ENCODE results near the gene LRRIQ3. TPM values are rescaled to one million over a fixed set of nuclear protein-coding genes. Genes with fewer than 3 reads are reported as not detected.

Gene LRRIQ3
- total and polyA plus RNA-seq, 9 of the 15 experiments (the other 6 are each of a cell fraction or from before 2014, with no cell fraction given) = 0.27 to 2.8 (median 1.7) TPM

GRCh38 chr1:74237787-74238186 is 39.8 kb upstream of the LRRIQ3 start (continued):
- TF ChIP-seq, protein P1, sequence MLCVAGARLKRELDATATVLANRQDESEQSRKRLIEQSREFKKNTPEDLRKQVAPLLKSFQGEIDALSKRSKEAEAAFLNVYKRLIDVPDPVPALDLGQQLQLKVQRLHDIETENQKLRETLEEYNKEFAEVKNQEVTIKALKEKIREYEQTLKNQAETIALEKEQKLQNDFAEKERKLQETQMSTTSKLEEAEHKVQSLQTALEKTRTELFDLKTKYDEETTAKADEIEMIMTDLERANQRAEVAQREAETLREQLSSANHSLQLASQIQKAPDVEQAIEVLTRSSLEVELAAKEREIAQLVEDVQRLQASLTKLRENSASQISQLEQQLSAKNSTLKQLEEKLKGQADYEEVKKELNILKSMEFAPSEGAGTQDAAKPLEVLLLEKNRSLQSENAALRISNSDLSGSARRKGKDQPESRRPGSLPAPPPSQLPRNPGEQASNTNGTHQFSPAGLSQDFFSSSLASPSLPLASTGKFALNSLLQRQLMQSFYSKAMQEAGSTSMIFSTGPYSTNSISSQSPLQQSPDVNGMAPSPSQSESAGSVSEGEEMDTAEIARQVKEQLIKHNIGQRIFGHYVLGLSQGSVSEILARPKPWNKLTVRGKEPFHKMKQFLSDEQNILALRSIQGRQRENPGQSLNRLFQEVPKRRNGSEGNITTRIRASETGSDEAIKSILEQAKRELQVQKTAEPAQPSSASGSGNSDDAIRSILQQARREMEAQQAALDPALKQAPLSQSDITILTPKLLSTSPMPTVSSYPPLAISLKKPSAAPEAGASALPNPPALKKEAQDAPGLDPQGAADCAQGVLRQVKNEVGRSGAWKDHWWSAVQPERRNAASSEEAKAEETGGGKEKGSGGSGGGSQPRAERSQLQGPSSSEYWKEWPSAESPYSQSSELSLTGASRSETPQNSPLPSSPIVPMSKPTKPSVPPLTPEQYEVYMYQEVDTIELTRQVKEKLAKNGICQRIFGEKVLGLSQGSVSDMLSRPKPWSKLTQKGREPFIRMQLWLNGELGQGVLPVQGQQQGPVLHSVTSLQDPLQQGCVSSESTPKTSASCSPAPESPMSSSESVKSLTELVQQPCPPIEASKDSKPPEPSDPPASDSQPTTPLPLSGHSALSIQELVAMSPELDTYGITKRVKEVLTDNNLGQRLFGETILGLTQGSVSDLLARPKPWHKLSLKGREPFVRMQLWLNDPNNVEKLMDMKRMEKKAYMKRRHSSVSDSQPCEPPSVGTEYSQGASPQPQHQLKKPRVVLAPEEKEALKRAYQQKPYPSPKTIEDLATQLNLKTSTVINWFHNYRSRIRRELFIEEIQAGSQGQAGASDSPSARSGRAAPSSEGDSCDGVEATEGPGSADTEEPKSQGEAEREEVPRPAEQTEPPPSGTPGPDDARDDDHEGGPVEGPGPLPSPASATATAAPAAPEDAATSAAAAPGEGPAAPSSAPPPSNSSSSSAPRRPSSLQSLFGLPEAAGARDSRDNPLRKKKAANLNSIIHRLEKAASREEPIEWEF (CRISPR knock-in tag; IDR thresholded peaks at IDR 0.05) = no peak
- no peak for TF ChIP-seq GTF2F1 (IDR thresholded peaks at IDR 0.05; ENCODE audit: low read depth, low read length)

DNA sequence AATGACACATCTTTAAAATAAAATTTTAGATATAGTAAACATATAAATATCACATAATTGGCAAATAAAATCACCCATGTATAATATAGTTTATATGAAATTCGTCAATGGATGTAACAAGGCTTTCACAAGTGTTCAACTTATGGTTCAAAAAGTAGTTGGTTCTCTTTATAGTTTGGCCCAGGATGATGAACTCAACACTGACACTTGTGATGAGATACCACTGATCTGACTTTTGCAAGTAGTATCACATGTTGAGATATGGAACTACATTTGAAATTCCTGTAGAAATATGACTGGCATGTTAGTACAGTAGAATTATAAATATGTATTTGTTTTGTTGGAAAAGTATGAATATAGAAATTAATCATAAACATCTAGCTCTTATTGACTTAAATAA is 39.1 kb upstream of the LRRIQ3 start:
- no peak overlapping the region for H3K27ac ChIP-seq (ENCODE audit: extremely low read depth, low read depth, low read length)
- ATAC-seq (no peak), DNase-seq (ENCODE audit: extremely low read depth in 1 of 4, low spot score in 3 of 4) (no peak), FAIRE-seq (no peak)
- no peaks in the 10 kb centered on the region for H3K9me3 ChIP-seq (replicated peaks; ENCODE audit: control insufficient read depth, insufficient read depth, low read depth, low read length)
- no peak overlapping the region for H3K4me2 ChIP-seq (ENCODE audit: insufficient read depth, low read length)
- CTCF ChIA-PET (ENCODE audit: low intra/inter-chr PET ratio) = no interaction called here
- WGBS (ENCODE audit: insufficient coverage, low coverage, missing lambda C conversion rate) = 0% methylated on average over 1 of the region's 1 CpG
- H3K9ac ChIP-seq (ENCODE audit: insufficient read depth in 1 of 2, low read depth in 2 of 2, low read length in 2 of 2) = no peak overlapping the region
- no peaks in the 10 kb centered on the region for H3K4me1 ChIP-seq (replicated peaks in 1 of 2; ENCODE audit: control insufficient read depth in 2 of 2, insufficient read depth in 2 of 2, low read length in 2 of 2)
- no peaks in the 10 kb centered on the region for H4K20me1 ChIP-seq (replicated peaks; ENCODE audit: control insufficient read depth, insufficient read depth, low read length)
- H3K27me3 ChIP-seq (ENCODE audit: control insufficient read depth in 2 of 2, insufficient read depth in 2 of 2, low read length in 2 of 2) = no peaks in the 10 kb centered on the region
- in situ Hi-C loops (cut with MboI) = no loop called here
- H2AFZ ChIP-seq (ENCODE audit: low read depth, low read length) = no peak overlapping the region
- H3K4me3 ChIP-seq = no peak overlapping the region
- H3K79me2 ChIP-seq (ENCODE audit: control insufficient read depth, insufficient read depth, low read length) = no peaks in the 10 kb centered on the region
- no peaks in the 10 kb centered on the region for H3K36me3 ChIP-seq (ENCODE audit: control insufficient read depth, insufficient read depth, low read length)
- no TSS peak for BruUV-seq (replicated peaks)
- intact Hi-C loops (cut with micrococcal nuclease) = no loop called here
- POLR2A ChIA-PET = interaction anchor here (0.6 kb wide), 1 partner anchor 402 kb away, joined by 3 read pairs; no protein-coding TSS in a partner anchor
- no peaks in the 10 kb centered on the region for H3K9me1 ChIP-seq (ENCODE audit: control insufficient read depth, insufficient read depth, low read length)
- no peak for TF ChIP-seq XRCC3 (IDR thresholded peaks at IDR 0.05)
- TF ChIP-seq PHB2 (IDR thresholded peaks at IDR 0.05; ENCODE audit: low read depth) = no peak
- TF ChIP-seq ELF1 (tag; IDR thresholded peaks at IDR 0.05) = no peak
- TF ChIP-seq SIN3A (IDR thresholded peaks at IDR 0.05; ENCODE audit: borderline replicate concordance in 2 of 2, control insufficient read depth in 1 of 2, low read depth in 2 of 2, low read length in 2 of 2) = no peak
- no peak for TF ChIP-seq CREB3L1 (IDR thresholded peaks at IDR 0.05; ENCODE audit: borderline replicate concordance, low read depth)
- TF ChIP-seq, protein P2, sequence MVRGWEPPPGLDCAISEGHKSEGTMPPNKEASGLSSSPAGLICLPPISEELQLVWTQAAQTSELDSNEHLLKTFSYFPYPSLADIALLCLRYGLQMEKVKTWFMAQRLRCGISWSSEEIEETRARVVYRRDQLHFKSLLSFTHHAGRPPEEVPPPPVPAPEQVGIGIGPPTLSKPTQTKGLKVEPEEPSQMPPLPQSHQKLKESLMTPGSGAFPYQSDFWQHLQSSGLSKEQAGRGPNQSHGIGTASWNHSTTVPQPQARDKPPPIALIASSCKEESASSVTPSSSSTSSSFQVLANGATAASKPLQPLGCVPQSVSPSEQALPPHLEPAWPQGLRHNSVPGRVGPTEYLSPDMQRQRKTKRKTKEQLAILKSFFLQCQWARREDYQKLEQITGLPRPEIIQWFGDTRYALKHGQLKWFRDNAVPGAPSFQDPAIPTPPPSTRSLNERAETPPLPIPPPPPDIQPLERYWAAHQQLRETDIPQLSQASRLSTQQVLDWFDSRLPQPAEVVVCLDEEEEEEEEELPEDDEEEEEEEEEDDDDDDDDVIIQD (CRISPR knock-in tag; IDR thresholded peaks at IDR 0.05) = no peak
